ENCODE data around the gene FUT4.

Gene FUT4

DNA sequence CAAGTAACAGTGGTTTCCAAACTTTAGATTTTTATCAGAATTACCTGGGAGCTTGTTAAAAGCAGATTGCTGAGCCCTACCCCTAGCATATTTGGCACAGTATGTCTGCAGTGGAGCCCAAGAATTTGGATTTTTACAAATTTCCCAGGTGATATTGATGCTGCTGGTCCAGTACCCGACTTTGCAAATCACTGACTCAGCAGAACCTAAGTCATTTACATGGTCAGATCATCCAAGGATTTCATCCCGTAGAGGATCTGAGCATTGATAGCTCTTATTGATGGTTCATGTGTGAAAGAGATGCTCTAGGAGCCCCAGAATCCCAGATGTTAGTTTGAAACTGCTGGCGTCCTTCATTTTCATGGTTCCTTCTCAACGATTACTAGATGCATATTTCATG lies 25.4 kb upstream of the FUT4 start:
- H3K4me1 Mint-ChIP-seq = no peaks in the 10 kb centered on the region
- peaks cover 12% of the 10 kb centered on the region for H3K27me3 Mint-ChIP-seq (ENCODE audit: low read depth)
- H3K36me3 Mint-ChIP-seq (ENCODE audit: low read depth) = no peaks in the 10 kb centered on the region
- TF ChIP-seq, protein P1, sequence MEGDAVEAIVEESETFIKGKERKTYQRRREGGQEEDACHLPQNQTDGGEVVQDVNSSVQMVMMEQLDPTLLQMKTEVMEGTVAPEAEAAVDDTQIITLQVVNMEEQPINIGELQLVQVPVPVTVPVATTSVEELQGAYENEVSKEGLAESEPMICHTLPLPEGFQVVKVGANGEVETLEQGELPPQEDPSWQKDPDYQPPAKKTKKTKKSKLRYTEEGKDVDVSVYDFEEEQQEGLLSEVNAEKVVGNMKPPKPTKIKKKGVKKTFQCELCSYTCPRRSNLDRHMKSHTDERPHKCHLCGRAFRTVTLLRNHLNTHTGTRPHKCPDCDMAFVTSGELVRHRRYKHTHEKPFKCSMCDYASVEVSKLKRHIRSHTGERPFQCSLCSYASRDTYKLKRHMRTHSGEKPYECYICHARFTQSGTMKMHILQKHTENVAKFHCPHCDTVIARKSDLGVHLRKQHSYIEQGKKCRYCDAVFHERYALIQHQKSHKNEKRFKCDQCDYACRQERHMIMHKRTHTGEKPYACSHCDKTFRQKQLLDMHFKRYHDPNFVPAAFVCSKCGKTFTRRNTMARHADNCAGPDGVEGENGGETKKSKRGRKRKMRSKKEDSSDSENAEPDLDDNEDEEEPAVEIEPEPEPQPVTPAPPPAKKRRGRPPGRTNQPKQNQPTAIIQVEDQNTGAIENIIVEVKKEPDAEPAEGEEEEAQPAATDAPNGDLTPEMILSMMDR (IDR thresholded peaks at IDR 0.05; ENCODE audit: unreplicated experiment in 3 of 3) = no peak
- H3K27ac Mint-ChIP-seq = no peak overlapping the region
- no peaks in the 10 kb centered on the region for H3K9me3 Mint-ChIP-seq
- H3K4me3 Mint-ChIP-seq = no peak overlapping the region

DNA sequence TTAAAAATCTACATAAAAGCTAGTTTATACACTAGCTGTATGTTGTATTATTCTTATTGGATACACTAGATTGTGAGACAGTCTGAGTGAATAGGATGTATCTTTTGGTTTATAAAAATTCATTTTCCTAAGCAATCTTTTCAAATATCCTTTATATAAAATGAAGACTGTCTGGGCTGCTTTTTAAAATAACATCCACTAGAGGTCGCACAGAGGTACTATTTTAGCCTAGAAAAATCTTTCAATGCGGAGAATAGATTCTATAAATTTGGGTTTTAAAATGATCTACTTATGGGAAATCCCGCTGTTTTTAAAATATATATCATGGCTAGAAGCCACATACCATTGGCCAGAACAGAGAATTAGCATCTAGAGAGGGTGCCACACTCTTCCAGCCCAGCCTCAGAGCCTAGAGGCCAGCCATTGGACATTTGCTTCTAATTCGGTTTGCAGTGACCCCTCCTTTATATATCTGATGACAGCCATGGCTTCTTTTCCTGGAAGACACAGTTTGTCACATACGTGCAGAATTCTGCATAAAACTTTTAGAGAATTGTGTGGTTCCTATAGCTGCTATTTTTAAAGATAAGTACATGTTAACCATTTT lies 24.1 kb upstream of the FUT4 start:
- TF ChIP-seq, protein P1 (IDR thresholded peaks at IDR 0.05; ENCODE audit: unreplicated experiment in 3 of 3) = peak; percentile 67 to 73 (median 67)
- H3K27ac Mint-ChIP-seq = no peak overlapping the region
- H3K9me3 Mint-ChIP-seq = no peaks in the 10 kb centered on the region

GRCh38 chr11:94521684-94522083 lies 22.0 kb upstream of the FUT4 start:
- Mint-ChIP-seq H3K9me3 (no peaks in the 10 kb centered on the region), H3K27me3 (ENCODE audit: low read depth) (no peaks in the 10 kb centered on the region), H3K27ac (no peak overlapping the region), H3K4me3 (no peak overlapping the region), H3K4me1 (peaks cover 14% of the 10 kb centered on the region), H3K36me3 (ENCODE audit: low read depth) (no peaks in the 10 kb centered on the region)
- TF ChIP-seq, protein P1 (IDR thresholded peaks at IDR 0.05; ENCODE audit: unreplicated experiment in 3 of 3) = peak in 1 of 3 experiments; percentile 27

More for the DNA sequence above, 24.1 kb upstream of the FUT4 start:
- Mint-ChIP-seq H3K27me3 (ENCODE audit: low read depth) (peaks cover 7% of the 10 kb centered on the region), H3K36me3 (ENCODE audit: low read depth) (no peaks in the 10 kb centered on the region), H3K4me3 (no peak overlapping the region), H3K4me1 (no peaks in the 10 kb centered on the region)

DNA sequence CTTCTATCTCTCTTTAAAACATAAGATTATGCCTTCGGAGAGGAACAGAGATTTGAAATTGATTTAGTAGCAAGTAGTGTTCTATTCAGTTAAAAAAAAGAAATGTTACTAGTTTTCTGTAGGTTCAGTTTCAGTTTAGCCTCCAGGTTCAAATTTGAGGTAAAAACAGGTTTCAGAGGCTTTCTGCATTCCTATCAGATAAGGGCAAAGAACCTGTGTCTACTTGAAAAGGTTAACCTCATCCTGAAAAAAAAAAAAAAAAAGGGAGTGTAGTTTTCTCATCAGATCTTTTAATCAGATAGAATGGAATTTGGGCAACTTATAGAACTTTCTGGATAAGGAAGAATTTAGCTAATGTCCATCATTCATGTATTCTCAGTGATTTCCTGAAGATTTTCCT lies 19.4 kb upstream of the FUT4 start:
- Mint-ChIP-seq H3K9me3 (no peaks in the 10 kb centered on the region), H3K36me3 (ENCODE audit: low read depth) (no peaks in the 10 kb centered on the region), H3K4me3 (no peak overlapping the region), H3K27ac (no peak overlapping the region), H3K4me1 (peaks cover 23% of the 10 kb centered on the region), H3K27me3 (ENCODE audit: low read depth) (no peaks in the 10 kb centered on the region)
- TF ChIP-seq, protein P1 (IDR thresholded peaks at IDR 0.05; ENCODE audit: unreplicated experiment in 3 of 3) = no peak

- Mint-ChIP-seq H3K36me3 (ENCODE audit: low read depth) (no peaks in the 10 kb centered on the region), H3K27ac (peak overlapping the region; percentile 92 to 96 (median 95)), H3K4me1 (peaks cover 23% of the 10 kb centered on the region), H3K9me3 (no peaks in the 10 kb centered on the region), H3K4me3 (peak overlapping the region; percentile 5 to 29 (median 13)), H3K27me3 (ENCODE audit: low read depth) (no peaks in the 10 kb centered on the region)
- TF ChIP-seq, protein P1 (IDR thresholded peaks at IDR 0.05; ENCODE audit: unreplicated experiment in 3 of 3) = no peak
These were observed 18.0 kb upstream of the FUT4 start for GRCh38 chr11:94525546-94526324.
